DND-41 (cell line): Measurements from ENCODE around the gene ARHGAP15.

Experiments used
- EZH2 ChIP-seq: IDR thresholded peaks from 3 replicates; pipeline ENCODE4 v1.6.1; 2012; ENCODE audit warnings: borderline replicate concordance, low read depth, mild to moderate bottlenecking, moderate library complexity, low read length, inconsistent platforms; ENCODE audit not compliant: severe bottlenecking
- TF ChIP-seq, protein P1 (sequence below): IDR thresholded peaks from 2 replicates; pipeline ENCODE4 v1.5.1; 2012; ENCODE audit warnings: borderline replicate concordance, low read length, moderate library complexity, mild to moderate bottlenecking; ENCODE audit not compliant: poor library complexity, severe bottlenecking; ENCODE audit errors: extremely low read depth

DNA sequence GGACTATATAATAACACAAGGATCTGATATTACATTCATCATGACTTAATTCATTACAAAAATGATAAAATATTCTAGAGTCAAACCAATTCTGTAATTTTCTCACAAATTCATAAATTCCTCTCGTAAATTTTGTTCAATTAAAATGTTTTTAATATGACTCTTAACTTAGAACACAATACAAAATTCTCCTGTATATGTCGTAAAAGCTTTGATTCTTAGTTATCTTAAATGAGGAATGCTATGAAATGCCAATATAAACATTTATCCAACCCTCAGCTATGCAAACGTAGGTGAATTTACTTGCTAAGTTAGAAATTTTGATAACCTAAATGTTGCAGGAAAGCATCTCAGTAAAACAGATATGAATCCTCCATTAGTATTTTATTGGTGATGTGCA, 28.9 kb downstream of the ARHGAP15 start:
- TF ChIP-seq, protein P1, sequence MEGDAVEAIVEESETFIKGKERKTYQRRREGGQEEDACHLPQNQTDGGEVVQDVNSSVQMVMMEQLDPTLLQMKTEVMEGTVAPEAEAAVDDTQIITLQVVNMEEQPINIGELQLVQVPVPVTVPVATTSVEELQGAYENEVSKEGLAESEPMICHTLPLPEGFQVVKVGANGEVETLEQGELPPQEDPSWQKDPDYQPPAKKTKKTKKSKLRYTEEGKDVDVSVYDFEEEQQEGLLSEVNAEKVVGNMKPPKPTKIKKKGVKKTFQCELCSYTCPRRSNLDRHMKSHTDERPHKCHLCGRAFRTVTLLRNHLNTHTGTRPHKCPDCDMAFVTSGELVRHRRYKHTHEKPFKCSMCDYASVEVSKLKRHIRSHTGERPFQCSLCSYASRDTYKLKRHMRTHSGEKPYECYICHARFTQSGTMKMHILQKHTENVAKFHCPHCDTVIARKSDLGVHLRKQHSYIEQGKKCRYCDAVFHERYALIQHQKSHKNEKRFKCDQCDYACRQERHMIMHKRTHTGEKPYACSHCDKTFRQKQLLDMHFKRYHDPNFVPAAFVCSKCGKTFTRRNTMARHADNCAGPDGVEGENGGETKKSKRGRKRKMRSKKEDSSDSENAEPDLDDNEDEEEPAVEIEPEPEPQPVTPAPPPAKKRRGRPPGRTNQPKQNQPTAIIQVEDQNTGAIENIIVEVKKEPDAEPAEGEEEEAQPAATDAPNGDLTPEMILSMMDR, result no peak
- TF ChIP-seq EZH2, result no peak
